GM19099 (cell line): ENCODE measurements around the gene NRF1.

ENCODE experiments used
- POLR2A ChIP-seq: IDR thresholded peaks from 3 replicates; pipeline ENCODE4 v1.6.1; 2011; ENCODE audit warnings: low read depth; ENCODE audit not compliant: insufficient read length; ENCODE audit errors: extremely low read depth

Gene NRF1

DNA sequence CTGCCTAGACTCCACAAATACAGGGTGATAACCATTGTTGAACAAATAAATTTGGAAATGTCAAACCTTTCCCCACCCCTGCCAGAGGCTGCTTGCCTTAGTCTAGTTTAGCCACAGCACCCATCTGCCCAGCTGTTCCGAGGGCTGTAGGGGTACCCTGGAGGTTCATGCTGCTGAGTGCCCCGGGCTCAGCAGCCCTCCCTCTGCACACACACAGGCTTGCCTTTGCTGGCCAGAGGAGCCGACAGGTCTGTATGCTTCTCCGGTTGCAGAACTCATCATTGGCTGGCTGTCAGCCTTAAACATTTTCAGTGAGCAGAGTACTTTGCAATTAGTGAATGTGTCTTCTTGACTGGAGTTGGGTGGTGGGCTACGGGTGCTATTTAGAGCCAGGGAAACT is 122.9 kb downstream of the NRF1 start:
- no peak for TF ChIP-seq POLR2A

GRCh38 chr7:129739427-129739826 is 127.9 kb downstream of the NRF1 start:
- TF ChIP-seq POLR2A: no peak

DNA sequence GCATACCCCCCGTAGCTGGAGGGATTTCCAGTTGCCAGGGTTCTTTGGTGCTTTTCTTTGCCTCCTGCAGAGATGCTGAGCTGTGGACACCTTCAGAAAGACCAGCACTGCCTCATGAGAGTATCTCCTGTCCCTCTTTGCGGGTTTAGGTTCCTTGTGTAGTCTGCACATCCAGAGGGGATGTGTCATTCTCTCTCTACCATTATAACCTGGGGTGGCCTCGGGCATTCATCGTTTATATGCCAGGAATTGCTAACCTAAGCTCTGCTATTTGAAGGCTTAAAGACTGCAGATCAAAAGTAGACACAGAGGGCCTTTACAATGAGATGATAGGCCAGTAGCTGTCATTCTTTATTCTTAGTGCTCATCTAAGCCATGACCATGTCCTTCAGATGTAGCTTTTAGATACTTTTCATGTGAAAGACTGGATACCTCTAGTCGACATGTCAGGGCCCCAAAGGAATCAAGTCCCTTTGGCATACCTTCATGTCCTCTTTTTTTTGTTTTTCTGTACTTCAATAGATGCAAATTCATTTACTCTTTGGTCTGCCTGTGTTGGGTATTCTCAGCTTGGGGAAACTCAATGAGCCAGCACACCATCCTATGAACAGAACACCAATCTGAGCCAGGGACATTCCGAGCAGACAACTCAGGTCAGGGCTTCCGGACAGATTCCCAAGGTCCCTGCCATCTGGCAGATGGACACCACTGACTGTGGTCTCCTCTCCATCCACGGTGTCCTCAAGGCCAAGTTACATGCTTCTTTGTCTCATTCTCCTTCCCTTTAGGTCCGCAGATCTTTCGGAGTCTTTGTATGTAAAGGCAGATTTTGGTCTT is 129.3 kb downstream of the NRF1 start:
- no peak for TF ChIP-seq POLR2A

DNA sequence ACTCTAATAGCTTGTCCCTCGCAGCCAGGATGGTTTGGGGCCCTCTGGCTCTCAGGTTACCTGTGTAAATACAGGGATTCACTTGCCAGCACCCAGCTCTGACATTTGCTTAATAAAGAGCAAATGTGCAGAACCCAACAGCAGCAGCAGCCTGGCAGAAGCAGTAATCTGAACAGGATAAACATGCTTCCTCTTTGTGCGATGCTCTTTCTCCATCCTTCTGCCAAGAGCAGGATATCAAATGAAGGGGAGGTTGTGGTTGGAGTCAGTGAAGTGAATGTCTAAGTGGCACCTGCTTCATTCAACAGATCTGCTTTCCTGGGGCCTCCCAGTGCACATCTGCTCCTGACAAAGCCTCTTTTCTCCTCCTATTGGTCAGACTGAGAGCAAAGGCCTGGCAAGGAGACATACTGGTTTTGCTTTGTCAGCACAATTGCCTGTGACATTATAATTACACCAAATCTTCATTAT is 130.3 kb downstream of the NRF1 start:
- TF ChIP-seq POLR2A: no peak

- TF ChIP-seq POLR2A: no peak
Observed at GRCh38 chr7:129742256-129742655, 130.7 kb downstream of the NRF1 start.

DNA sequence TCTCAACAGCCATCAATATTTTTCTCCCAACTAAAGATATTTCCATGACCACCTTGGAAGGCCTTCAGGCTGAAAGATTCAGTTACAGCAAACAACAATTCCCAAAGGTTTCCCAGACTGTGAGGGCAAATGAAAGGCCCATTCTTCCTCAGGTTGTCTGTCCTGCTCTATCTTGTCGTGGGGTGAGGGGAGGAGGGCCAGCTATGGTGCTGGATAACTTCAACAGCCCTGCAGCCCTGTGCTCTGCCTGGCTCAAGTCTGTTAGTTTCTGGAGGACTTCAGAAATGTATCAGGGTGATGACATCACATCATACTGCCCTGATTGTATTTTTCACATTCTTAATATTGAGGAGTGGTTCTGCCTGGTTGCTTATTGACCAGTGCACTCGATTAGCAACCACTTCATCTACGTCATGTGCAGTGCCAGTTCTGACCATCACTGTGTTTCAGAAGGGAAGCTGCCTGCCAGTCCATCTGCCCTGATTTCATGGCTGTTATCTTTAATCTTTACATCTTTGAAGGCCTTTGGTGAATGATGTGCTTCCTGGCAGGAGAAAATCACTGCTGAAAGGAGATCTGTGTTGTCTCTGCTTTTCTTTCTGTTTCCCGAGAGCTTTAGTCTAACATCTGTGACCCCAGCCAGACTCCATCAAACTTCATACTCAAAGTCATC is 135.5 kb downstream of the NRF1 start:
- no peak for TF ChIP-seq POLR2A

- no peak for TF ChIP-seq POLR2A
Observed at GRCh38 chr7:129748356-129749109, 137.0 kb downstream of the NRF1 start.

DNA sequence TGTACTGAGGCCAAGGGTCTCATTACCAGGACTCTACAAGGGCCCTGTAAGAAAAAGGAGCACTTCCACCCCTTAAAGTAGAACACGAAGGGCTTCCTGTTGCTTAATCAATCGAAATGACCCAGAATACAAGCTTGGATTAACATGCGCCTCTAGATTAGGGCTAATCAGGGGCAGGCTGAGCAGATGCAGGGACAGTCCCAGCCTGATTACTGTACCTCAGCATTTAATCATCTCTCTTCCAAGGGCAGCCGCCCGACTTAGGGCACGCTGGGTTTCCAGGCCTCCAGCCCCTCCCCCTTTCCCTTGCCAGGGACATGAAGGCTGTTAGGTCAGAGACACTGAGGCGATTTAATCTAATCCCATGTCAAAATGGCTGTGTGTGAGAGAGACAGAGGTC is 138.6 kb downstream of the NRF1 start:
- no peak for TF ChIP-seq POLR2A

DNA sequence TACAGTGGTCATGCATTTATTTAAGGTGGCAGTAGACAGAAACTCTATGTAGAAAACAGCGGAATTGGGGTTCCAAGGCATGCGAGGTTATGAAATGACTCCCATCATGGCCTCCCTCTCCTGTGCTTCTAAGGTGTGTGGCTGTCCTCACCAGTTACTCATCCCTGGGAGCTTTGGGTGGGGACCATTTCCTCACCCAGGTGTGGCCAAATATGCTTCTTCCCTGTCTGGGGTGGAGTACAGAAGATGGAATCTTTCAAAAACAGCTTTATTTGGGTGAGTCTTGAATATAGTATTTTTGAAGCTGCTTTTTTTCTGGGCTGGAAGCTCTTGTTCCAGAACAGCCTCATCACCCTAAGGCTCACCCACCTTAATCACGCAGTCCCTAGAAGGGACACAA is 139.0 kb downstream of the NRF1 start:
- TF ChIP-seq POLR2A: no peak

DNA sequence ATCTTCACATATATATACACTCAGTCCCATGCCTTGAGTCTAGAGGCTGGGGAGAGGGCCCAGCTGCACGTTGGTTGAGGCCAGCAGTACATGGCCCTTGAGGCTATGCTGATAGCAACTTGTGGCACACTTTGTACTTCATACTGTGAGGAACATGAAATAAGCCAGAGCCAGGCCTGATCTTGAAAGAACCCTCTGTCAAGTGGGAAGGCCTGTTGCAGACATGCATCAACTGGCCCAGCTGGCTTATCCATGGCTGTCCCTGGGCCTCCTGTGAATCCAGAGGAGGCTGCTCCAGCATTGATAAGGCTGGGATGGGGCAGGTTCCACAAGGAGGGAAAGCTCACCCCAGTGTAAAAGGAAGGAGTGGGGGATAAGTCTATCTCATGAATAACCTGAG is 140.4 kb downstream of the NRF1 start:
- TF ChIP-seq POLR2A: no peak

DNA sequence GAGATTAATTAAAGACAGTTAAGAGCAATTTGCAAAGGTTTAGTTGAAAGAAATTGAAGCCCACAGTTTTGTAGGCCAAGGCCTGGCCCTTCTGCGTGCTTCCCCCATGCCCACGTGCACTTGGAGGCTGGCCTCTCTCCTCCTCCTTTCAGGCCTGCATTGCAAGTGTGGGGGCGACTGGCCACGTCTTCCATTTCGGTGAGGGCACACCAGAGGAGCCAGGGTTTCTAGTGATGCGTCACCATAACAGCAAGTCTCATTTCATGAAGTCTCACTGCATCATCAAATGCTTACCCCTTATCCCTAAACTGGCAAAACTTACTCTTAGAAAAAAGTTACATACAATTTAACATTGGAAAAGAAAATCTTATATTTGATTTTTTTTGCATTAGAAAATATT is 141.2 kb downstream of the NRF1 start:
- TF ChIP-seq POLR2A: no peak

DNA sequence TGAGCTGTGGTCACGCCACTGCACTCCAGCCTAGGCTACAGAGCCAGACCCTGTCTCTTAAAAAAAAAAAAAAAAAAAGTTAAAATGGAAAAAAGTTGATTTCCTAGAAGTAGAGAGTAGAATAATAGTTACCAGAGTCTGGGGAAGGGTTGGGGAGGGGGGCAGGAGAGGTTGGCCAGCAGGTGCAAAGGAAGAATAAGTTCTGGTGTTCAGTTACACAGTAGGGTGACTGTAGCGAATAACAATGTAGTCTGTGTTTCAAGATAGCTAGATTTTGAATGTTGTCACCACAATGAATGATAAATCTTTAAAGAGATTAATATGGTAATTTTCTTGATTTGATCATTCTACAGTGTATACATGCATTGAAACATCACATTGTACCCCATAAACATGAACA is 142.9 kb downstream of the NRF1 start:
- TF ChIP-seq POLR2A: no peak

DNA sequence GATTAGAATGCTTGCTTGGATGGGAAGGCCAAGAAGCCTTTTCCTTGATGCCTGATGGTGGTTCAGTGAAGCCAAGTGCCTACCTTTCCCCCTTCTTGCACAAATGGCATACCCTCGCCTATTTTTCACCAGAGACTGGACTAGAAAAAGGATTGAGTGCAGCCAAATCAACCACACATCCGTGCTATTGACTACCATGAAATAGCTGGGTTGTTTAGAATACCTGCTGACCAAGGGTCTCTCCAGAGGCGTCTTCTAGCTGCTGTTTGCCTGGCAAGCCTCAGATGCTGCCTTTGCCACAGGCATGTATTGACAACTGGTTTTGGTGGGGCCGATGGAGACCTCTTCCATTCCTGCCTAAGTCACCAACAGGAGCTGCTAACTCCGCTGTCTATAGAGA is 146.5 kb downstream of the NRF1 start:
- TF ChIP-seq POLR2A: no peak

GRCh38 chr7:129762387-129762969 is 151.0 kb downstream of the NRF1 start:
- no peak for TF ChIP-seq POLR2A
